ENCODE data around the gene DCTPP1. TPM values are rescaled to one million over a fixed set of nuclear protein-coding genes. Genes with fewer than 3 reads are reported as not detected.

DCTPP1 gene
- total and polyA plus RNA-seq, 9 of the 15 experiments (the other 6 are each of a cell fraction or from before 2014, with no cell fraction given): 45.0 to 132 (median 80.6) TPM

DNA sequence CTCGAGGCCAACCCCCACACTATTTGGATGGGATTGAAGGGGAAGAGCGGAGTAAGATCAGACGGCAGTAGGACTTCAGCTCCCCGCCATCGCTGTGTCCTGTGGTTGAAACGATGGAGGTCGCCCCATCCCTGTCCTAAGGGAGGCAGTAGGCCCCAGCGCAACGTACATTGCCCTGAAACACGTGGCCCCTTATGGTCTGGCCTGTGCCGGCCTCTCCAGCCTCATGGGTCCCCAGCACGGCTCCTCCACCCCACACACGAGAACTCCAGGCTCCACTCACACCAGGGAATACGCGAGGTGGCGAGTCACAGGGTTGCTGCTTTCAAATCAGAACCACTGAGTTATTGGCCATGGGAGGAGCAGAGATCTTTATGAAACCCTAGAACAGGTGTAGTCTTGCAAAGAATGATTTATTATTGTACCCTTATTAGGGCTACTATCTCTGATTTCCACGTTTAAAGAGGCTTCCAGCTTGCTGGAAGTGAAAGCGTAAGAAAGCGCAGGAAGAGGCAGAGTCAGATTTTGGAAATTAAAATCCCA, 669 bp upstream of the DCTPP1 start (continued):
- TF ChIP-seq FOXJ2 (tag; IDR thresholded peaks at IDR 0.05) (no peak), ZNF143 (CRISPR knock-in tag; IDR thresholded peaks at IDR 0.05) (no peak), ZNF224 (CRISPR knock-in tag; IDR thresholded peaks at IDR 0.05) (no peak), ZNF766 (CRISPR knock-in tag; conservative IDR thresholded peaks at IDR 0.05) (peak; percentile 57; the same call in 1 of the 2 replicates), ZFP36 (IDR thresholded peaks at IDR 0.05; ENCODE audit: low read depth, low read length, partially characterized antibody) (no peak), CEBPB (tag; IDR thresholded peaks at IDR 0.05) (no peak), HEY1 (CRISPR knock-in tag; IDR thresholded peaks at IDR 0.05; ENCODE audit: borderline replicate concordance) (no peak), ZNF431 (CRISPR knock-in tag; IDR thresholded peaks at IDR 0.05) (no peak)
- TF ChIP-seq, protein P1, sequence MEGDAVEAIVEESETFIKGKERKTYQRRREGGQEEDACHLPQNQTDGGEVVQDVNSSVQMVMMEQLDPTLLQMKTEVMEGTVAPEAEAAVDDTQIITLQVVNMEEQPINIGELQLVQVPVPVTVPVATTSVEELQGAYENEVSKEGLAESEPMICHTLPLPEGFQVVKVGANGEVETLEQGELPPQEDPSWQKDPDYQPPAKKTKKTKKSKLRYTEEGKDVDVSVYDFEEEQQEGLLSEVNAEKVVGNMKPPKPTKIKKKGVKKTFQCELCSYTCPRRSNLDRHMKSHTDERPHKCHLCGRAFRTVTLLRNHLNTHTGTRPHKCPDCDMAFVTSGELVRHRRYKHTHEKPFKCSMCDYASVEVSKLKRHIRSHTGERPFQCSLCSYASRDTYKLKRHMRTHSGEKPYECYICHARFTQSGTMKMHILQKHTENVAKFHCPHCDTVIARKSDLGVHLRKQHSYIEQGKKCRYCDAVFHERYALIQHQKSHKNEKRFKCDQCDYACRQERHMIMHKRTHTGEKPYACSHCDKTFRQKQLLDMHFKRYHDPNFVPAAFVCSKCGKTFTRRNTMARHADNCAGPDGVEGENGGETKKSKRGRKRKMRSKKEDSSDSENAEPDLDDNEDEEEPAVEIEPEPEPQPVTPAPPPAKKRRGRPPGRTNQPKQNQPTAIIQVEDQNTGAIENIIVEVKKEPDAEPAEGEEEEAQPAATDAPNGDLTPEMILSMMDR (IDR thresholded peaks at IDR 0.05 in 2 of 3, conservative IDR thresholded peaks at IDR 0.05 in 1 of 3; ENCODE audit: insufficient read depth in 2 of 3, low read depth in 1 of 3, low read length in 3 of 3): peak in 1 of 3 experiments; percentile 48; a peak in 2 of 6 replicates
- TF ChIP-seq, protein P2, sequence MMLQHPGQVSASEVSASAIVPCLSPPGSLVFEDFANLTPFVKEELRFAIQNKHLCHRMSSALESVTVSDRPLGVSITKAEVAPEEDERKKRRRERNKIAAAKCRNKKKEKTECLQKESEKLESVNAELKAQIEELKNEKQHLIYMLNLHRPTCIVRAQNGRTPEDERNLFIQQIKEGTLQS (IDR thresholded peaks at IDR 0.05): no peak
- TF ChIP-seq, protein P2 (CRISPR knock-in tag; conservative IDR thresholded peaks at IDR 0.05): no peak; the same call in 1 of the 2 replicates
- TF ChIP-seq, protein P3, sequence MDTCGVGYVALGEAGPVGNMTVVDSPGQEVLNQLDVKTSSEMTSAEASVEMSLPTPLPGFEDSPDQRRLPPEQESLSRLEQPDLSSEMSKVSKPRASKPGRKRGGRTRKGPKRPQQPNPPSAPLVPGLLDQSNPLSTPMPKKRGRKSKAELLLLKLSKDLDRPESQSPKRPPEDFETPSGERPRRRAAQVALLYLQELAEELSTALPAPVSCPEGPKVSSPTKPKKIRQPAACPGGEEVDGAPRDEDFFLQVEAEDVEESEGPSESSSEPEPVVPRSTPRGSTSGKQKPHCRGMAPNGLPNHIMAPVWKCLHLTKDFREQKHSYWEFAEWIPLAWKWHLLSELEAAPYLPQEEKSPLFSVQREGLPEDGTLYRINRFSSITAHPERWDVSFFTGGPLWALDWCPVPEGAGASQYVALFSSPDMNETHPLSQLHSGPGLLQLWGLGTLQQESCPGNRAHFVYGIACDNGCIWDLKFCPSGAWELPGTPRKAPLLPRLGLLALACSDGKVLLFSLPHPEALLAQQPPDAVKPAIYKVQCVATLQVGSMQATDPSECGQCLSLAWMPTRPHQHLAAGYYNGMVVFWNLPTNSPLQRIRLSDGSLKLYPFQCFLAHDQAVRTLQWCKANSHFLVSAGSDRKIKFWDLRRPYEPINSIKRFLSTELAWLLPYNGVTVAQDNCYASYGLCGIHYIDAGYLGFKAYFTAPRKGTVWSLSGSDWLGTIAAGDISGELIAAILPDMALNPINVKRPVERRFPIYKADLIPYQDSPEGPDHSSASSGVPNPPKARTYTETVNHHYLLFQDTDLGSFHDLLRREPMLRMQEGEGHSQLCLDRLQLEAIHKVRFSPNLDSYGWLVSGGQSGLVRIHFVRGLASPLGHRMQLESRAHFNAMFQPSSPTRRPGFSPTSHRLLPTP (IDR thresholded peaks at IDR 0.05; ENCODE audit: borderline replicate concordance, extremely low read depth, insufficient read length): no peak
- TF ChIP-seq, protein P4, sequence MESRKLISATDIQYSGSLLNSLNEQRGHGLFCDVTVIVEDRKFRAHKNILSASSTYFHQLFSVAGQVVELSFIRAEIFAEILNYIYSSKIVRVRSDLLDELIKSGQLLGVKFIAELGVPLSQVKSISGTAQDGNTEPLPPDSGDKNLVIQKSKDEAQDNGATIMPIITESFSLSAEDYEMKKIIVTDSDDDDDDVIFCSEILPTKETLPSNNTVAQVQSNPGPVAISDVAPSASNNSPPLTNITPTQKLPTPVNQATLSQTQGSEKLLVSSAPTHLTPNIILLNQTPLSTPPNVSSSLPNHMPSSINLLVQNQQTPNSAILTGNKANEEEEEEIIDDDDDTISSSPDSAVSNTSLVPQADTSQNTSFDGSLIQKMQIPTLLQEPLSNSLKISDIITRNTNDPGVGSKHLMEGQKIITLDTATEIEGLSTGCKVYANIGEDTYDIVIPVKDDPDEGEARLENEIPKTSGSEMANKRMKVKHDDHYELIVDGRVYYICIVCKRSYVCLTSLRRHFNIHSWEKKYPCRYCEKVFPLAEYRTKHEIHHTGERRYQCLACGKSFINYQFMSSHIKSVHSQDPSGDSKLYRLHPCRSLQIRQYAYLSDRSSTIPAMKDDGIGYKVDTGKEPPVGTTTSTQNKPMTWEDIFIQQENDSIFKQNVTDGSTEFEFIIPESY (CRISPR knock-in tag; IDR thresholded peaks at IDR 0.05): peak; percentile 87
- TF ChIP-seq, protein P5, sequence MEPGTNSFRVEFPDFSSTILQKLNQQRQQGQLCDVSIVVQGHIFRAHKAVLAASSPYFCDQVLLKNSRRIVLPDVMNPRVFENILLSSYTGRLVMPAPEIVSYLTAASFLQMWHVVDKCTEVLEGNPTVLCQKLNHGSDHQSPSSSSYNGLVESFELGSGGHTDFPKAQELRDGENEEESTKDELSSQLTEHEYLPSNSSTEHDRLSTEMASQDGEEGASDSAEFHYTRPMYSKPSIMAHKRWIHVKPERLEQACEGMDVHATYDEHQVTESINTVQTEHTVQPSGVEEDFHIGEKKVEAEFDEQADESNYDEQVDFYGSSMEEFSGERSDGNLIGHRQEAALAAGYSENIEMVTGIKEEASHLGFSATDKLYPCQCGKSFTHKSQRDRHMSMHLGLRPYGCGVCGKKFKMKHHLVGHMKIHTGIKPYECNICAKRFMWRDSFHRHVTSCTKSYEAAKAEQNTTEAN (CRISPR knock-in tag; IDR thresholded peaks at IDR 0.05): no peak
- TF ChIP-seq, protein P6, sequence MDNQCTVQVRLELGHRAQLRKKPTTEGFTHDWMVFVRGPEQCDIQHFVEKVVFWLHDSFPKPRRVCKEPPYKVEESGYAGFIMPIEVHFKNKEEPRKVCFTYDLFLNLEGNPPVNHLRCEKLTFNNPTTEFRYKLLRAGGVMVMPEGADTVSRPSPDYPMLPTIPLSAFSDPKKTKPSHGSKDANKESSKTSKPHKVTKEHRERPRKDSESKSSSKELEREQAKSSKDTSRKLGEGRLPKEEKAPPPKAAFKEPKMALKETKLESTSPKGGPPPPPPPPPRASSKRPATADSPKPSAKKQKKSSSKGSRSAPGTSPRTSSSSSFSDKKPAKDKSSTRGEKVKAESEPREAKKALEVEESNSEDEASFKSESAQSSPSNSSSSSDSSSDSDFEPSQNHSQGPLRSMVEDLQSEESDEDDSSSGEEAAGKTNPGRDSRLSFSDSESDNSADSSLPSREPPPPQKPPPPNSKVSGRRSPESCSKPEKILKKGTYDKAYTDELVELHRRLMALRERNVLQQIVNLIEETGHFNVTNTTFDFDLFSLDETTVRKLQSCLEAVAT (IDR thresholded peaks at IDR 0.05): no peak
- TF ChIP-seq, protein P7, sequence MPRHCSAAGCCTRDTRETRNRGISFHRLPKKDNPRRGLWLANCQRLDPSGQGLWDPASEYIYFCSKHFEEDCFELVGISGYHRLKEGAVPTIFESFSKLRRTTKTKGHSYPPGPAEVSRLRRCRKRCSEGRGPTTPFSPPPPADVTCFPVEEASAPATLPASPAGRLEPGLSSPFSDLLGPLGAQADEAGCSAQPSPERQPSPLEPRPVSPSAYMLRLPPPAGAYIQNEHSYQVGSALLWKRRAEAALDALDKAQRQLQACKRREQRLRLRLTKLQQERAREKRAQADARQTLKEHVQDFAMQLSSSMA (CRISPR knock-in tag; IDR thresholded peaks at IDR 0.05): no peak

Measured in K562 (cell line).